ENCODE data around the gene PLAC8L1.

Gene PLAC8L1

DNA sequence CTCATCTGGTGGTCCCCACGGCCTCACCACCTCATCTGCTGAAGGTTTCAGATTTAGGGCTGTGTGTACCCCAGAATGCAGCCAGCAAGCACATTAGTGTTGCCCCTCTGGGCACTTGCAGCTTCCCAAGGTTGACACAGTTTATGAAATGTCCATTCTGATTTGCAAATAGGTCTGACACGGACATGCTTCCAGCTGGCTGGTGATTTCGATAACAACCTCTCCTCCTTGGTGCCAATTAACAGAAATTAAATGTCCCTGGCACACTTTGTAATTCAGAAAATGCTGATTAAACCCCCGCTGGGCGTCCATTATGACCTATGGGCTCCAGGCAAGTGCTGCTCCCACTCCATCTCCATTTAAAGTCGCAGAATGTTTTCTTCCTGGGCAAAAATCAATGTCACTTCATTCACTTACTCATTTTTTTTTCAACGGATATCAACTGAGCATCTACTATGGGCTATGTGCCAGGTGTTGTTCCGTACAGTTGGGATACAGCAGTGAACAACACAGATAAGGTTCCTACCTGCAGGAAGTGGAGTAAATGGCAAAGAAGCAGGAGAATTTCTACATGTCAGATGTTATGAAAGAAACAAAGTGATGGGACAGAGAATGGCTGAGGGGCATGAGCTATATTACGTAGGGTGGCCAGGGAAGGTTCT is 32.0 kb downstream of the PLAC8L1 start:
- H3K4me3 ChIP-seq (replicated peaks; ENCODE audit: low read depth, low read length): no peak overlapping the region
- DNase-seq (ENCODE audit: extremely low read depth, low read depth): no peak
- TF ChIP-seq, protein P1, sequence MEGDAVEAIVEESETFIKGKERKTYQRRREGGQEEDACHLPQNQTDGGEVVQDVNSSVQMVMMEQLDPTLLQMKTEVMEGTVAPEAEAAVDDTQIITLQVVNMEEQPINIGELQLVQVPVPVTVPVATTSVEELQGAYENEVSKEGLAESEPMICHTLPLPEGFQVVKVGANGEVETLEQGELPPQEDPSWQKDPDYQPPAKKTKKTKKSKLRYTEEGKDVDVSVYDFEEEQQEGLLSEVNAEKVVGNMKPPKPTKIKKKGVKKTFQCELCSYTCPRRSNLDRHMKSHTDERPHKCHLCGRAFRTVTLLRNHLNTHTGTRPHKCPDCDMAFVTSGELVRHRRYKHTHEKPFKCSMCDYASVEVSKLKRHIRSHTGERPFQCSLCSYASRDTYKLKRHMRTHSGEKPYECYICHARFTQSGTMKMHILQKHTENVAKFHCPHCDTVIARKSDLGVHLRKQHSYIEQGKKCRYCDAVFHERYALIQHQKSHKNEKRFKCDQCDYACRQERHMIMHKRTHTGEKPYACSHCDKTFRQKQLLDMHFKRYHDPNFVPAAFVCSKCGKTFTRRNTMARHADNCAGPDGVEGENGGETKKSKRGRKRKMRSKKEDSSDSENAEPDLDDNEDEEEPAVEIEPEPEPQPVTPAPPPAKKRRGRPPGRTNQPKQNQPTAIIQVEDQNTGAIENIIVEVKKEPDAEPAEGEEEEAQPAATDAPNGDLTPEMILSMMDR (IDR thresholded peaks at IDR 0.05; ENCODE audit: low read depth, low read length, missing control alignments): no peak

DNA sequence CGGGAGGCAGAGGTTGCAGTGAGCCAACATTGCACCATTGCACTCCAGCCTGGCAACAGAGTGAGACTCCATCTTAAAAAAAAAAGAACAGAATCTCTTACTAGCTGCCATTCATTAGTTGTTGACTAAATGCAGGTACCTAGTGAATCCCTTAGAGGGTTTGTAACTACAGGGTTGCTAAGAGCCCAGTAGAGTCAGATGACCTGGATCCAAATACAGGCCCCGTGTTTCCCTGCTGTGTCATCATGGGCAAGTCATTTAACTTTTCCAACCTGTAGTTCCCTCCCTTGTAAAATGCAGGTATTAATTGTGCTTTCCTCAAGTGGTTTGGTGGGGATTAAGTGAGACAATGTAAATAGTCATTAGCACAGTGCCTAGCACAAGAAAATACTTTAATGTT is 32.8 kb downstream of the PLAC8L1 start:
- no peak overlapping the region for H3K4me3 ChIP-seq (replicated peaks; ENCODE audit: low read depth, low read length)
- TF ChIP-seq, protein P1 (IDR thresholded peaks at IDR 0.05; ENCODE audit: low read depth, low read length, missing control alignments): no peak
- DNase-seq (ENCODE audit: extremely low read depth, low read depth): no peak

DNA sequence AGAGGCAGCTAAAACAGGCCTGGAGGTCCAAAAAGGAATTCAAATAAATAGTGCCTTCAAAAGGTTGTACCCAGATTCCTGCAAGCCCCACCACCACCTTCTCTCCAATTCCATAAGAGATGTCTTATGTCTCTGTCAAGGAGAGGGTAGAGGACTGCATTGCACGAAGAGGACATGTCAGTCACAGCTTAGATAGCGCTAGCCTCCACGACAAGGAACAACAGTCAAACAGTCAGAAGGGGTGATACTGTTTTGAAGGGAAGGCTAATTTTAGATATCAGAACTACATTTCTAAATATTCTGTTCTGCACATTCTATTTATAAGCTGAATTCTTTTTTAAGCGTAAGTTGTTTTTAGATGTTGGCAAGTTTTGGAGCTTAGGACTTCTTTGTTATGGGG is 34.2 kb downstream of the PLAC8L1 start:
- TF ChIP-seq, protein P1 (IDR thresholded peaks at IDR 0.05; ENCODE audit: low read depth, low read length, missing control alignments): no peak
- H3K4me3 ChIP-seq (replicated peaks; ENCODE audit: low read depth, low read length): no peak overlapping the region
- no peak for DNase-seq (ENCODE audit: extremely low read depth, low read depth)

DNA sequence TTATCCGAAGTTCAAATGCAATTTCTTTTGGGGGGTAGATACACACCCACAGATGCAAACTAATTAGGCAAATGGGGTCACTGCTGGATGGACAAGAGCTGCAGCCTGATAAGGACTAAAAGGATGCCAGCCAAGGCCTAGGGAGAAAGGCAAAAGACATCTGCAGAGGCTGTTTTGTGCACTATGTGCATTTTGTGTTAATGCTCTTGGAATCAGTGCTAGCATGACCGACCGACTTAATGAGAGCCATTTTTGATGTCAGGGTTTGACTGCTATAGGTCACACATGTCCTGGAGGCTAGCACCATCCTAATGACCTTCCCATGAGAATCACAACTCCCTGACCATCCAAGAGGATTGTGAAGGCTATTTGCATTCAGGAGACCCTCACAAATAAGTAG is 34.6 kb downstream of the PLAC8L1 start:
- DNase-seq (ENCODE audit: extremely low read depth, low read depth): no peak
- TF ChIP-seq, protein P1 (IDR thresholded peaks at IDR 0.05; ENCODE audit: low read depth, low read length, missing control alignments): no peak

DNA sequence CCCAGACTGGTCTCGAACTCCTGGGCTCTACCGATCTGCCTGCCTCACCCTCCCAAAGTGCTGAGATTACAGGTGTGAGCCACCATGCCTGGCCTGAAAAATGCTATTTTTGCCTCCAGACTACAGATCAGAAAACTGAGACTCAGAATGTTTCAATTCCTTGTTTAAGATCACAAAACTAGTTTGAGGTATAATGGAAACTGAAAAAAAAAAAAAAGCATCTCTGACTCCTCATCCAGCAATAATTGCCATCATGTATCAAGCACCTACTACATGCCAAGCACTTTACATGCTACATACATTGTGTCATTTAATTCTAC is 35.6 kb downstream of the PLAC8L1 start:
- H3K4me3 ChIP-seq (replicated peaks; ENCODE audit: low read depth, low read length): no peak overlapping the region
- no peak for DNase-seq (ENCODE audit: extremely low read depth, low read depth)
- TF ChIP-seq, protein P1 (IDR thresholded peaks at IDR 0.05; ENCODE audit: low read depth, low read length, missing control alignments): no peak

More for the DNA sequence above, 34.6 kb downstream of the PLAC8L1 start:
- no peak overlapping the region for H3K4me3 ChIP-seq (replicated peaks; ENCODE audit: low read depth, low read length)

DNA sequence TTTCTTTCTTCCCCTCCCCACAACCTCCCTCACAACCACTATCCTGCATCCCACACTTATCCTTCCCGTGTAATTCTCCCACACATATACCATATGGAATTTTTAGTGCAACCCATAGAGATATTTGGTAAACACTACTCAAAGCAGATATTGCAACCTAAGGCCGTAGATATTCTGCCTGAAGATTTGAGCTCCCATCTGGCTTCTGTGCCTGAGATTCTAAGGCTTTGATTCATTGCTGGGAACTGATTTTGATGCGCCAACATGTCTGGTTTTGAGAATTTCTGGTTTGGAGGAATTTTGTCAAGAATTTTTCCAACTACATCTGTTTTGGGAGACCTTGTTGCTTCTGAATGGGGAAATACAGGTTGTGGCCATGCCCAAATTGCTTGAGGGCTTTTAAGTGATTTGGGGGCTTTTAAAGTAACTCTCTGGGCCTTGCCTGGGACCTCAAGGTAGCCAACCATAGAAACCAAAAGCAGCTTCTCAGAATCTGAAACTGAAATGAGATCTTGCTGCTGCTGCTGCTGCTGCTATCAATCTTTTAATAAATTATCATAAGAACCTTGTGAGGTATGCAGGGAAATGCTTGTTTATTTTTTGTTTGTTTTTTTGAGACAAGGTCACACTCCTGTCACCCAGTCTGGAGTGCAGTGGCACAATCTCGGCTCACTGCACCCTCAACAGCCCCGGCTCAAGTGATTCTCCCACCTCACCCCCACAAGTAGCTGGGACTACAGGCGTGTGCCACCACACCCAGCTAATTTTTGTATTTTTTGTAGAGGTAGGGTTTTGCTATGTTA is 36.2 kb downstream of the PLAC8L1 start:
- DNase-seq (ENCODE audit: extremely low read depth, low read depth): no peak
- TF ChIP-seq, protein P1 (IDR thresholded peaks at IDR 0.05; ENCODE audit: low read depth, low read length, missing control alignments): no peak

More for the DNA sequence above, 36.2 kb downstream of the PLAC8L1 start:
- no peak overlapping the region for H3K4me3 ChIP-seq (replicated peaks; ENCODE audit: low read depth, low read length)

Data from HFF-Myc (cell line).